Measurements from ENCODE around the gene TECPR2.

Gene TECPR2

GRCh38 chr14:102375119-102375518 lies 12.4 kb downstream of the TECPR2 start:
- DNase-seq, result no peak

- DNase-seq, result no peak
These were observed 15.0 kb downstream of the TECPR2 start for GRCh38 chr14:102377696-102378095.

GRCh38 chr14:102378830-102379229 lies 16.1 kb downstream of the TECPR2 start:
- DNase-seq, result no peak

- DNase-seq, result no peak
These were observed 24.3 kb downstream of the TECPR2 start for GRCh38 chr14:102387086-102387485.

GRCh38 chr14:102389246-102389645 lies 26.5 kb downstream of the TECPR2 start:
- no peak for DNase-seq

- DNase-seq, result no peak
These were observed 27.5 kb downstream of the TECPR2 start for GRCh38 chr14:102390064-102390855.

- DNase-seq, result no peak
These were observed 29.8 kb downstream of the TECPR2 start for GRCh38 chr14:102392506-102392905.

GRCh38 chr14:102394717-102395375 lies 32.1 kb downstream of the TECPR2 start:
- DNase-seq, result no peak

- no peak for DNase-seq
These were observed 33.8 kb downstream of the TECPR2 start for GRCh38 chr14:102396521-102396920.

GRCh38 chr14:102403028-102403427 lies 40.3 kb downstream of the TECPR2 start:
- DNase-seq, result no peak

- no peak for DNase-seq
These were observed 44.5 kb downstream of the TECPR2 start for GRCh38 chr14:102407258-102407657.

- DNase-seq, result no peak
These were observed 46.0 kb downstream of the TECPR2 start for GRCh38 chr14:102408724-102409123.

- no peak for DNase-seq
These were observed 52.9 kb downstream of the TECPR2 start for GRCh38 chr14:102415671-102416070.

GRCh38 chr14:102417001-102417431 lies 54.3 kb downstream of the TECPR2 start:
- DNase-seq, result no peak

- no peak for DNase-seq
These were observed 54.9 kb downstream of the TECPR2 start for GRCh38 chr14:102417646-102418045.

- DNase-seq, result no peak
These were observed 55.6 kb downstream of the TECPR2 start for GRCh38 chr14:102418169-102418852.

- no peak for DNase-seq
These were observed 56.1 kb downstream of the TECPR2 start for GRCh38 chr14:102418853-102419240.

- no peak for DNase-seq
These were observed 56.5 kb downstream of the TECPR2 start for GRCh38 chr14:102419276-102419675.

- DNase-seq, result no peak
These were observed 57.0 kb downstream of the TECPR2 start for GRCh38 chr14:102419716-102420115.

- no peak for DNase-seq
These were observed 58.8 kb downstream of the TECPR2 start for GRCh38 chr14:102421411-102422057.

GRCh38 chr14:102424520-102424919 lies 61.8 kb downstream of the TECPR2 start:
- no peak for DNase-seq

GRCh38 chr14:102424923-102425322 lies 62.2 kb downstream of the TECPR2 start:
- no peak for DNase-seq

- DNase-seq, result no peak
These were observed 64.1 kb downstream of the TECPR2 start for GRCh38 chr14:102426796-102427195.

Data from 8988T (cell line).